ENCODE data around the gene TMEM235. TPM values are rescaled to one million over a fixed set of nuclear protein-coding genes. Genes with fewer than 3 reads are reported as not detected.

The TMEM235 gene
- 21.1 TPM for total RNA-seq (ENCODE audit: unreplicated experiment)
- long read RNA-seq, partial matches to known transcripts: 0 of 4 reads
- long read RNA-seq, other reads (novel, unspliced or antisense): 4 of 4 reads

DNA sequence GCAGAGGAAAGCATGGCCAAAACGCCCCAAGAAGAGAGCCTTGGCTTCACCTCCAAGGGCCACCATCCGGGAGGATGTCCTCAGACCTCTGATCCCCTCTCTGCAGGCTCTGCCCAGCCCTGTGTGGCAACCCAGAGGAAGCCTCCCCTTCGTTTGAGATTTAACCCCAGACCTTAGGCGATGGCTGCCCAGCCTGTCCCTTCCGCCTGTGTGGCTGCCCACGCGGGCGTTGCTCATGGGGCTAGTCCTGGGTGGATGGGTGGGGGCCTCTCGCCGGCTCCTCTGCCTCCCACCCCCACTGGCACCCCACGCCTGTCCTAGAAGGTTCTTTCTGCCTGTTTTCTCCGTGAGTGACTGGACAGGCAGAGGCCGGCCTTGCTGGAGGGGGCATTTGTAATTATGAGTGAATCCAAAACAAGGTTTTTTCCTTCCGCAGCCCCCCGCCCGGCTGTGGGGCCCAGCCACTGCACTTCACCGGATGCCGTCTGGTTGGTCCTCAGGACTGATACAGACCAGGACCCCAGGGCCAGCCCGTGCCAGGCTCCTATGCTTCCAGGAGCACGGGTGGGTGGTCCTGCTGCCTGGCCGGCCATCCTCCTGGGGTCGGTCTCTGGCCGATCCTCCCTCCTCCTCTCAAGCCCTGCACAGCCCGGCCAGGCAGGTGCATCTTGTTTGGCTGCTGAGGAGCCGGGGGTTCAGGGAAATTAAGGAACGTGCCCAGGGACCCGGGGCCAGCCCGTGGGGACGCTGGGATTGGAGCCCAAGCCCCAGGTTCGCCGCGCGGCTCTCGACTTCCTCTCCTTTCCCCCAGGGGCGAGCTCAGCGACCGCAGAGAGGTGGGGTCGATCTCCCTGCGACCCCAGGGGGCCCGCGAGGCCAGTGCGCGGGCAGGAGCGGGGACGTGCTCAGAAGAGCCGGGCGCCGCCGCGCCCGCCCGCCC lies at the start of gene TMEM235:
Gene TMEM235 (plus strand): TSS at position 636 of the 940 bp plus-strand sequence. CDS start 393 bp downstream, outside the sequence.
- H3K36me3 Mint-ChIP-seq (ENCODE audit: low read depth, unreplicated experiment): peaks cover 4% of the 10 kb centered on the region
- peaks cover 16% of the 10 kb centered on the region for H3K27me3 Mint-ChIP-seq (ENCODE audit: unreplicated experiment)
- TF ChIP-seq, protein P1, sequence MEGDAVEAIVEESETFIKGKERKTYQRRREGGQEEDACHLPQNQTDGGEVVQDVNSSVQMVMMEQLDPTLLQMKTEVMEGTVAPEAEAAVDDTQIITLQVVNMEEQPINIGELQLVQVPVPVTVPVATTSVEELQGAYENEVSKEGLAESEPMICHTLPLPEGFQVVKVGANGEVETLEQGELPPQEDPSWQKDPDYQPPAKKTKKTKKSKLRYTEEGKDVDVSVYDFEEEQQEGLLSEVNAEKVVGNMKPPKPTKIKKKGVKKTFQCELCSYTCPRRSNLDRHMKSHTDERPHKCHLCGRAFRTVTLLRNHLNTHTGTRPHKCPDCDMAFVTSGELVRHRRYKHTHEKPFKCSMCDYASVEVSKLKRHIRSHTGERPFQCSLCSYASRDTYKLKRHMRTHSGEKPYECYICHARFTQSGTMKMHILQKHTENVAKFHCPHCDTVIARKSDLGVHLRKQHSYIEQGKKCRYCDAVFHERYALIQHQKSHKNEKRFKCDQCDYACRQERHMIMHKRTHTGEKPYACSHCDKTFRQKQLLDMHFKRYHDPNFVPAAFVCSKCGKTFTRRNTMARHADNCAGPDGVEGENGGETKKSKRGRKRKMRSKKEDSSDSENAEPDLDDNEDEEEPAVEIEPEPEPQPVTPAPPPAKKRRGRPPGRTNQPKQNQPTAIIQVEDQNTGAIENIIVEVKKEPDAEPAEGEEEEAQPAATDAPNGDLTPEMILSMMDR (IDR thresholded peaks at IDR 0.05; ENCODE audit: unreplicated experiment): no peak
- H3K27ac Mint-ChIP-seq (ENCODE audit: unreplicated experiment): no peak within 1 kb of the TSS
- DNase-seq (ENCODE audit: low spot score): no peak
- H3K9me3 Mint-ChIP-seq (ENCODE audit: unreplicated experiment): no peaks in the 10 kb centered on the region
- peak within 1 kb of the TSS; percentile 89 for H3K4me3 Mint-ChIP-seq (ENCODE audit: unreplicated experiment)
- peaks cover 31% of the 10 kb centered on the region for H3K4me1 Mint-ChIP-seq (ENCODE audit: unreplicated experiment)

DNA sequence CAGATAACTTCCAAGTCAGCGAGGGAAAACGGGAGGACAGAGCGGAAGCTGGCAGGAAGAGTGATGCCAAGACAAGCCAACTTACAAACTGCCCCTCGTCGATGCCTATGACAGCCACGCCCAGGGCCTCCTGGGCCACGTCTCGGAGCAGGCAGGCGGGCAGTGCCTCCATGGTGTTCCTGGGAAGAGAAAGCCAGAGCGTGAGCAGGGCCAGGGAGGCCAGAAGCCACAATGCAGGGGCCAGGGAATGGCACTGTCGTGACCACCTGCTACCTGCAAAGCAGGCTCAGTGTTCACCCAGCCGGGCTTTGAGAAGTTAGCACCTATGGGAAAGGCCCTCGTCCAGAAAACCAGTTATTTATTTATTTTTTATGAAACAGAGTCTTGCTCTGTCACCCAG lies 48.9 kb upstream of the TMEM235 start:
- Mint-ChIP-seq H3K4me1 (ENCODE audit: unreplicated experiment) (peaks cover 6% of the 10 kb centered on the region), H3K9me3 (ENCODE audit: unreplicated experiment) (no peaks in the 10 kb centered on the region), H3K4me3 (ENCODE audit: unreplicated experiment) (no peak overlapping the region), H3K27ac (ENCODE audit: unreplicated experiment) (no peak overlapping the region), H3K27me3 (ENCODE audit: unreplicated experiment) (peaks cover 7% of the 10 kb centered on the region), H3K36me3 (ENCODE audit: low read depth, unreplicated experiment) (peaks cover 5% of the 10 kb centered on the region)
- no peak for DNase-seq (ENCODE audit: low spot score)
- TF ChIP-seq, protein P1 (IDR thresholded peaks at IDR 0.05; ENCODE audit: unreplicated experiment): no peak

DNA sequence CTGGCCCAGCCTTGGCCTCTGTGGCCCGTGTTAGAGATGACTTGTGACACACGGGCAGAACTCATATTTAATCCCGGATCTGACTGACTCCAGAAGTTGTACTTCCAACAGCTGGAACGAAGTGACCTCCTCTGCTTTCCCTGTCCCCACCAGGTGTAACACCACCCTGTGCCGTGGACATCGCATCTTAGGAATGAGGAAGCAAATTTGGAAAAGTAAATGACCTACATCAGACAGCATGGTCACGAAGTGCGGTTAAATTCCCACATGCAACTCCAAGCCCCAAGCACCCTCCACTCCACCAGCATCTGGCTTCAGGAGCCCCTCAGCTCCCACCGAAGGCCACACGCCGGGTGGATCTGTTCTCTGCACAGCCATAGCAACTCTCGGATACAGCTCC lies 47.5 kb upstream of the TMEM235 start:
- Mint-ChIP-seq H3K4me3 (ENCODE audit: unreplicated experiment) (no peak overlapping the region), H3K36me3 (ENCODE audit: low read depth, unreplicated experiment) (peaks cover 5% of the 10 kb centered on the region), H3K27ac (ENCODE audit: unreplicated experiment) (no peak overlapping the region), H3K27me3 (ENCODE audit: unreplicated experiment) (peaks cover 9% of the 10 kb centered on the region), H3K4me1 (ENCODE audit: unreplicated experiment) (peaks cover 9% of the 10 kb centered on the region), H3K9me3 (ENCODE audit: unreplicated experiment) (no peaks in the 10 kb centered on the region)
- DNase-seq (ENCODE audit: low spot score): no peak
- TF ChIP-seq, protein P1 (IDR thresholded peaks at IDR 0.05; ENCODE audit: unreplicated experiment): no peak

DNA sequence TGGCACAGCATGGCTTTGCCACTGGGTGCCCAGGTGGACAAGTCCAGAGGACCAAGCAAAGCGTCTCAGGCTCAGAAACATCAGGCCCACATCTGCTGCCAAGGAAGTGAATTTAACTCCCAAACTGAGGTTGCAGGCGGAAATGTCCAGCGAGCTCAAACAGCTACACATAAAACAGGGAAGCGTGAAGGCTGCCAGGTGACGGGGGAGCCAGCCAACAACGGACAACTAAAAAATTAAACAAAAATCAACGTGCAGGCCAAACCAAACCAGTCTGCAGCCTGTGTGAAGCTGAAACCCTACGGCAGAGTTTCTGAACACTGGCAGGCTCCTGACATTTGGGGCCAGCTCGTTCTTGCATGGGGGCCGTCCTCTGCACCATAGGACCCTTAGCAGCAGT lies 47.1 kb upstream of the TMEM235 start:
- H3K27me3 Mint-ChIP-seq (ENCODE audit: unreplicated experiment): peaks cover 9% of the 10 kb centered on the region
- TF ChIP-seq, protein P1 (IDR thresholded peaks at IDR 0.05; ENCODE audit: unreplicated experiment): no peak
- H3K4me3 Mint-ChIP-seq (ENCODE audit: unreplicated experiment): no peak overlapping the region
- no peak for DNase-seq (ENCODE audit: low spot score)
- H3K27ac Mint-ChIP-seq (ENCODE audit: unreplicated experiment): no peak overlapping the region
- H3K4me1 Mint-ChIP-seq (ENCODE audit: unreplicated experiment): peaks cover 9% of the 10 kb centered on the region
- H3K36me3 Mint-ChIP-seq (ENCODE audit: low read depth, unreplicated experiment): peaks cover 5% of the 10 kb centered on the region
- H3K9me3 Mint-ChIP-seq (ENCODE audit: unreplicated experiment): no peaks in the 10 kb centered on the region

DNA sequence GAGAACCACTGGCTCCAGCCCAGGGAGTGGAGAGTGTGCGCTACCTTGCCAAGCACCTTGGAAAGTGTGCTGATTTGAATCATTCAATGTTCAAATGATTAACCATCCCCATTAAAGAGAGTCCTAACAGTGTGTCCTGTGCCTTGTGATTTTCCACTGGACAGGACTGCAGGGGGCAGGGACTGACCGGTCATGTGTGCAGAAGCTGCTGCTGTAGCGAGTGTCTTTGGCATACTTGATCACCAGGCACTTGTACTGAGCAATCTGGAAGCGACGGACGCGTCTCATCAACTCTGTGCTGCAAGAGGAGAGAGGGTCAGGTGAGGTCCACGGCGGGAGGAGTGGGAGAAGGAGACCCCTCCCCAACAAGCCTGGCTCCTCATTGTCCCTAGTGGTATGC lies 46.6 kb upstream of the TMEM235 start:
- H3K27ac Mint-ChIP-seq (ENCODE audit: unreplicated experiment): no peak overlapping the region
- peaks cover 9% of the 10 kb centered on the region for H3K4me1 Mint-ChIP-seq (ENCODE audit: unreplicated experiment)
- H3K27me3 Mint-ChIP-seq (ENCODE audit: unreplicated experiment): peaks cover 9% of the 10 kb centered on the region
- no peak overlapping the region for H3K4me3 Mint-ChIP-seq (ENCODE audit: unreplicated experiment)
- H3K9me3 Mint-ChIP-seq (ENCODE audit: unreplicated experiment): no peaks in the 10 kb centered on the region
- TF ChIP-seq, protein P1 (IDR thresholded peaks at IDR 0.05; ENCODE audit: unreplicated experiment): no peak
- H3K36me3 Mint-ChIP-seq (ENCODE audit: low read depth, unreplicated experiment): peaks cover 5% of the 10 kb centered on the region
- DNase-seq (ENCODE audit: low spot score): no peak
